IMR-90 (cell line): Measurements from ENCODE around the gene PRUNE2. TPM values are rescaled to one million over a fixed set of nuclear protein-coding genes. Genes with fewer than 3 reads are reported as not detected.

ENCODE experiments used
- ATAC-seq: fragments of 200-7000 bp; cut with Tn5 transposase; 2 replicates; pipeline ENCODE4 v1.9.1; 2020; ENCODE audit warnings: low read depth, mild to moderate bottlenecking, moderate library complexity
- BruUV-seq: library from RNA; stranded (reverse); fragments of 400-500 nt; replicated peaks from 2 replicates; lab custom pipeline; 2021; lab: Mats Ljungman, UMichigan
- CTCF ChIA-PET: fragments of 300-600 bp; formaldehyde crosslinking; extraction: SDS; loops from one replicate; lab custom pipeline; 2021; ENCODE audit warnings: antibody characterized with exemption; lab: Yijun Ruan, JAX
- POLR2A ChIA-PET: fragments of 300-600 bp; sonication (Branson Sonifier 250); formaldehyde crosslinking; loops from one replicate; lab custom pipeline; 2022; ENCODE audit warnings: antibody characterized with exemption; ENCODE audit not compliant: unreplicated experiment; lab: Charles Lee
- DNase-seq: peaks from one replicate; pipeline ENCODE4 v3.0.0; 2013
- H2AFZ ChIP-seq: replicated peaks from 2 replicates; pipeline ENCODE3; 2013; ENCODE audit warnings: low read length, mild to moderate bottlenecking; ENCODE audit not compliant: poor library complexity
- H2AK5ac ChIP-seq: 2 replicates; pipeline ENCODE4 v1.6.1; 2013; ENCODE audit warnings: low read depth, low read length, inconsistent platforms
- H2AK9ac ChIP-seq: replicated peaks from 2 replicates; pipeline ENCODE3; 2013; ENCODE audit warnings: mild to moderate bottlenecking, low read depth, low read length, moderate library complexity; ENCODE audit not compliant: poor library complexity
- H2BK120ac ChIP-seq: 2 replicates; pipeline ENCODE4 v1.6.1; 2013; ENCODE audit warnings: low read depth, low read length, inconsistent platforms
- H2BK15ac ChIP-seq: 3 replicates; pipeline ENCODE4 v1.6.1; 2013; ENCODE audit warnings: low read depth, low read length, inconsistent platforms
- H2BK20ac ChIP-seq: 2 replicates; pipeline ENCODE4 v1.6.1; 2013; ENCODE audit warnings: low read depth, mild to moderate bottlenecking, inconsistent platforms, low read length, moderate library complexity
- H2BK5ac ChIP-seq: 2 replicates; pipeline ENCODE4 v1.6.1; 2013; ENCODE audit warnings: mild to moderate bottlenecking, low read depth, low read length, inconsistent platforms; ENCODE audit not compliant: poor library complexity, severe bottlenecking
- H3K14ac ChIP-seq: replicated peaks from 2 replicates; pipeline ENCODE4 v1.6.1; 2013; ENCODE audit warnings: low read depth, low read length, inconsistent platforms
- H3K18ac ChIP-seq: 2 replicates; pipeline ENCODE4 v1.6.1; 2013; ENCODE audit warnings: low read depth, low read length, control low read depth
- H3K23ac ChIP-seq: 2 replicates; pipeline ENCODE4 v1.6.1; 2013; ENCODE audit warnings: low read depth, low read length, inconsistent platforms
- H3K27ac ChIP-seq: 2 replicates; pipeline ENCODE4 v1.5.1; 2013; ENCODE audit warnings: mild to moderate bottlenecking, control low read depth, low read length; ENCODE audit not compliant: insufficient read depth
- H3K27me3 ChIP-seq: 2 replicates; pipeline ENCODE4 v1.6.1; 2013; ENCODE audit warnings: low read length; ENCODE audit not compliant: control insufficient read depth, insufficient read depth
- H3K36me3 ChIP-seq: 2 replicates; pipeline ENCODE4 v1.6.1; 2013; ENCODE audit warnings: low read length, mixed read lengths; ENCODE audit not compliant: control insufficient read depth, insufficient read depth
- H3K4ac ChIP-seq: 2 replicates; pipeline ENCODE4 v1.6.1; 2013; ENCODE audit warnings: low read depth, low read length, inconsistent platforms
- H3K4me1 ChIP-seq: 2 replicates; pipeline ENCODE4 v1.6.1; 2013; ENCODE audit warnings: low read length, mixed read lengths; ENCODE audit not compliant: control insufficient read depth, insufficient read depth
- H3K4me2 ChIP-seq: 2 replicates; pipeline ENCODE4 v1.6.1; 2013; ENCODE audit warnings: low read depth, mild to moderate bottlenecking, control low read depth, low read length, moderate library complexity
- H3K4me3 ChIP-seq: 2 replicates; pipeline ENCODE4 v1.5.1; 2013; ENCODE audit warnings: low read depth, mild to moderate bottlenecking, control low read depth, low read length, moderate library complexity; ENCODE audit not compliant: insufficient read depth
- H3K56ac ChIP-seq: 2 replicates; pipeline ENCODE4 v1.6.1; 2013; ENCODE audit warnings: low read length, inconsistent platforms; ENCODE audit not compliant: insufficient read depth; ENCODE audit errors: extremely low read depth
- H3K79me1 ChIP-seq, 2 experiments: 2 replicates each; pipeline ENCODE4 v1.6.1; 2013; ENCODE audit warnings: low read length in 2 of 2, inconsistent platforms in 1 of 2, low read depth in 1 of 2
- H3K9ac ChIP-seq: 2 replicates; pipeline ENCODE4 v1.6.1; 2013; ENCODE audit warnings: low read depth, low read length, control low read depth
- H3K9me1 ChIP-seq: 2 replicates; pipeline ENCODE4 v1.6.1; 2013; ENCODE audit warnings: low read length, inconsistent platforms; ENCODE audit not compliant: insufficient read depth
- H3K9me3 ChIP-seq: 2 replicates; pipeline ENCODE4 v1.6.1; 2013; ENCODE audit warnings: low read length; ENCODE audit not compliant: control insufficient read depth, insufficient read depth
- H4K20me1 ChIP-seq: 2 replicates; pipeline ENCODE4 v1.6.1; 2013; ENCODE audit warnings: low read length, inconsistent platforms; ENCODE audit not compliant: insufficient read depth
- H4K5ac ChIP-seq: 2 replicates; pipeline ENCODE4 v1.6.1; 2013; ENCODE audit warnings: mild to moderate bottlenecking, low read depth, low read length, control low read depth
- H4K8ac ChIP-seq, 2 experiments: 2 replicates each; pipeline ENCODE4 v1.6.1; 2013; ENCODE audit warnings: low read depth in 2 of 2, low read length in 2 of 2, control low read depth in 1 of 2, inconsistent platforms in 1 of 2
- H4K91ac ChIP-seq: 2 replicates; pipeline ENCODE4 v1.6.1; 2013; ENCODE audit warnings: low read depth, low read length, inconsistent platforms; ENCODE audit not compliant: insufficient read depth
- BHLHE40 ChIP-seq: fragments of 150-350 bp; IDR thresholded peaks from 2 replicates; pipeline ENCODE4 v1.6.1; 2016; ENCODE audit warnings: mild to moderate bottlenecking, low read depth, low read length
- FOS ChIP-seq: fragments of 150-350 bp; IDR thresholded peaks from 2 replicates; pipeline ENCODE4 v1.6.1; 2016; ENCODE audit warnings: low read depth, low read length
- MAFK ChIP-seq: IDR thresholded peaks from 2 replicates; pipeline ENCODE4 v1.6.1; 2012; ENCODE audit warnings: low read depth, low read length, improper control_type of control experiment
- MAZ ChIP-seq: IDR thresholded peaks from 2 replicates; pipeline ENCODE4 v1.6.1; 2012; ENCODE audit warnings: low read depth, mild to moderate bottlenecking, low read length, improper control_type of control experiment, moderate library complexity, borderline replicate concordance
- NFE2L2 ChIP-seq: fragments of 150-350 bp; IDR thresholded peaks from 2 replicates; pipeline ENCODE4 v1.6.1; 2016; ENCODE audit warnings: low read depth, mild to moderate bottlenecking, low read length
- POLR2A ChIP-seq: IDR thresholded peaks from 2 replicates; pipeline ENCODE4 v1.6.1; 2012; ENCODE audit warnings: mild to moderate bottlenecking, low read depth, low read length
- RAD21 ChIP-seq: IDR thresholded peaks from 2 replicates; pipeline ENCODE4 v1.6.1; 2012; ENCODE audit warnings: low read length, improper control_type of control experiment
- RCOR1 ChIP-seq: IDR thresholded peaks from 2 replicates; pipeline ENCODE4 v1.6.1; 2012; ENCODE audit warnings: mild to moderate bottlenecking, low read length, improper control_type of control experiment; ENCODE audit not compliant: insufficient replicate concordance
- WGBS, 2 experiments: methylation state at CpG; one replicate each; pipeline versions ENCODE4 v1.1.5 to v1.1.7; 2013; ENCODE audit warnings: missing lambda C conversion rate in 2 of 2; ENCODE audit not compliant: insufficient read length in 1 of 2; ENCODE audit errors: extremely low coverage in 2 of 2; 5-methylcytosine and 5-hydroxymethylcytosine counted together
- dilution Hi-C: fragments of 300-500 bp; cut with HindIII; formaldehyde crosslinking; loops from one replicate; pipeline ENCODE4 v1.14.3; 2018; ENCODE audit warnings: low sequenced_read_pairs; ENCODE audit not compliant: unreplicated experiment
- in situ Hi-C: fragments of 300-500 bp; cut with MboI; formaldehyde crosslinking; loops from 3 replicates; pipeline ENCODE4 v1.14.3; 2019; ENCODE audit warnings: low sequenced_read_pairs, inconsistent platforms, mixed read lengths
- intact Hi-C: fragments of 100-400 bp; cut with micrococcal nuclease; formaldehyde crosslinking; loops from 2 replicates; pipeline ENCODE4 v1.10.0; 2022
- polyA plus RNA-seq, 3 experiments: library from polyadenylated mRNA; depleted of rRNA; stranded (reverse); fragments of >200 nt; gene quantifications; 2 replicates each; pipeline ENCODE4 v1.2.3, GENCODE V29; 2012; ENCODE audit warnings: low replicate concordance in 1 of 3
- total RNA-seq: library from RNA; depleted of rRNA; stranded (reverse); fragments of >200 nt; gene quantifications from 2 replicates; pipeline ENCODE4 v1.2.3, GENCODE V29; 2012
- TF ChIP-seq, protein P1 (sequence below): conservative IDR thresholded peaks from 2 replicates; pipeline ENCODE4 v1.5.1; 2012; ENCODE audit warnings: mild to moderate bottlenecking, low read depth, low read length, improper control_type of control experiment

Gene PRUNE2
- total and polyA plus RNA-seq, 2 of the 4 experiments (the other 2 are of a cell fraction): 0.70 to 1.6 TPM

DNA sequence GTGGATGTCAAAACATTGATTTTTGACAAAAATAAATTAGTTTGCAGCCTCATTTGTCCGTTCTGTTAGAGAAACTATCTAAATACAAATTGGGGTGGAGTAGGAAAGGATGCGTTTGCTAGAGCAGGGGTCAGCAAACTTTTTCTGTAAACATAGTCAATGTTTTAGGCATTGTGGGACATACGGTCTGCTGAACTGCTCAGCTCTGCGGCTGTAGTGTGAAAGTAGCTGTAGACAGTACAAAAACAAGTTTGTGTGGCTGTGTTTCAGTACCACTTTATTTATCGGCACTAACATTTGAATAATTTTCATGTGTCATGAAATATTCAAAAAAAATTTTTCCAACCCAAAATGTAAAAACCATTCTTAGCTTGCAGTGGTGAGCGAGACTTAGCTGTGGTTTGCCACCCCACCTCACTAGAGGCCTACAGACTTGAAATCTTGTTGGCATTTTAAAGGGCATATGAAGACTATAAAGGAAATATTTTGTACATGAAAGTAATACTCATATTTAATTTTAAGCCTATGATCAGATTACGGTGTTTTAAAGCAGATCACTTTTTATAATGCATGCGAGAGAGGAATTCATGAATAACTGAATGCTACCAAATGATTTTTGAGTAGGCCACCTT lies 292.6 kb downstream of the PRUNE2 start:
- Histone ChIP-seq H2BK5ac (no peak overlapping the region), H3K4me3 (no peak overlapping the region), H3K4me2 (no peak overlapping the region), H2BK15ac (no peak overlapping the region), H3K23ac (no peak overlapping the region), H4K20me1 (no peaks in the 10 kb centered on the region), H3K18ac (no peak overlapping the region), H4K8ac (no peak overlapping the region), H3K9me3 (no peaks in the 10 kb centered on the region), H2AK5ac (no peak overlapping the region), H4K5ac (no peak overlapping the region), H3K27me3 (peaks cover 2% of the 10 kb centered on the region; the same call in 1 of the 2 replicates), H3K4ac (no peak overlapping the region), H3K27ac (no peak overlapping the region), H2AFZ (no peak overlapping the region), H3K9ac (no peak overlapping the region), H3K4me1 (no peaks in the 10 kb centered on the region), H3K9me1 (no peaks in the 10 kb centered on the region), H3K79me1 (no peaks in the 10 kb centered on the region), H3K56ac (no peak overlapping the region), H2BK120ac (no peak overlapping the region), H4K91ac (no peak overlapping the region), H3K36me3 (no peaks in the 10 kb centered on the region), H2BK20ac (no peak overlapping the region), H2AK9ac (no peak overlapping the region), H3K14ac (no peak overlapping the region)
- ChIA-PET POLR2A (no interaction called here), CTCF (interaction anchor here (0.9 kb wide), 1 partner anchor 16 kb away, joined by 3 read pairs; no protein-coding TSS in a partner anchor)
- ATAC-seq (no peak), DNase-seq (no peak)
- WGBS, 2 experiments: no CpG with 5 or more reads among the region's 8 CpGs
- intact Hi-C loops (no loop called here), in situ Hi-C loops (no loop called here), dilution Hi-C loops (no loop called here)
- TF ChIP-seq RAD21 (no peak), MAZ (no peak), MAFK (no peak), BHLHE40 (no peak), RCOR1 (no peak), POLR2A (no peak), NFE2L2 (no peak), FOS (no peak)
- TF ChIP-seq, protein P1, sequence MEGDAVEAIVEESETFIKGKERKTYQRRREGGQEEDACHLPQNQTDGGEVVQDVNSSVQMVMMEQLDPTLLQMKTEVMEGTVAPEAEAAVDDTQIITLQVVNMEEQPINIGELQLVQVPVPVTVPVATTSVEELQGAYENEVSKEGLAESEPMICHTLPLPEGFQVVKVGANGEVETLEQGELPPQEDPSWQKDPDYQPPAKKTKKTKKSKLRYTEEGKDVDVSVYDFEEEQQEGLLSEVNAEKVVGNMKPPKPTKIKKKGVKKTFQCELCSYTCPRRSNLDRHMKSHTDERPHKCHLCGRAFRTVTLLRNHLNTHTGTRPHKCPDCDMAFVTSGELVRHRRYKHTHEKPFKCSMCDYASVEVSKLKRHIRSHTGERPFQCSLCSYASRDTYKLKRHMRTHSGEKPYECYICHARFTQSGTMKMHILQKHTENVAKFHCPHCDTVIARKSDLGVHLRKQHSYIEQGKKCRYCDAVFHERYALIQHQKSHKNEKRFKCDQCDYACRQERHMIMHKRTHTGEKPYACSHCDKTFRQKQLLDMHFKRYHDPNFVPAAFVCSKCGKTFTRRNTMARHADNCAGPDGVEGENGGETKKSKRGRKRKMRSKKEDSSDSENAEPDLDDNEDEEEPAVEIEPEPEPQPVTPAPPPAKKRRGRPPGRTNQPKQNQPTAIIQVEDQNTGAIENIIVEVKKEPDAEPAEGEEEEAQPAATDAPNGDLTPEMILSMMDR: no peak
- BruUV-seq: TSS peak; percentile 50
